Sigmoid colon (tissue), 7 donors: ENCODE measurements around the gene SNTA1. TPM values are rescaled to one million over a fixed set of nuclear protein-coding genes. Genes with fewer than 3 reads are reported as not detected.
"Not testable (repeated sequence)": the region's sequence is repeated elsewhere in the genome, so short reads cannot be mapped to it uniquely, and the experiment has no call there.

ENCODE experiments used
- DNase-seq: peaks from one replicate; pipeline ENCODE4 v3.0.0-alpha.2; 2019
- H3K27ac ChIP-seq, 4 donors: fragments of 200-600 bp; sonication (generic); one replicate each; pipeline ENCODE4 v1.5.1; 2016 to 2019; ENCODE audit warnings: mild to moderate bottlenecking in 1 of 4
- H3K27me3 ChIP-seq, 3 donors: fragments of 200-600 bp; sonication (generic); one replicate each; pipeline ENCODE4 v1.5.1; 2019; ENCODE audit warnings: mild to moderate bottlenecking in 1 of 3
- H3K36me3 ChIP-seq, 4 donors: fragments of 200-600 bp; sonication (generic); one replicate each; pipeline ENCODE4 v1.5.1; 2016 to 2019
- H3K4me1 ChIP-seq, 4 donors: fragments of 200-600 bp; sonication (generic); one replicate each; pipeline ENCODE4 v1.5.1; 2017 to 2019
- H3K4me3 ChIP-seq, 4 donors: fragments of 200-600 bp; sonication (generic); one replicate each; pipeline ENCODE4 v1.5.1; 2017 to 2019; ENCODE audit warnings: mild to moderate bottlenecking in 2 of 4, moderate library complexity in 1 of 4
- H3K9me3 ChIP-seq, 4 donors: fragments of 200-600 bp in 3 of 4; sonication (generic) in 3 of 4; one replicate each; pipeline versions ENCODE4 v1.5.1 to v1.6.1; 2013 to 2019
- EP300 ChIP-seq, 4 donors: sonication (generic); formaldehyde crosslinking; IDR thresholded peaks; one replicate each; pipeline ENCODE4 v1.6.1; 2017; ENCODE audit warnings: antibody characterized with exemption in 4 of 4
- POLR2A ChIP-seq, 2 donors: fragments of 450-650 bp; IDR thresholded peaks; one replicate each; pipeline ENCODE4 v1.6.1; 2016; ENCODE audit warnings: antibody characterized with exemption in 2 of 2, mild to moderate bottlenecking in 2 of 2, moderate library complexity in 2 of 2
- POLR2AphosphoS5 ChIP-seq, 4 donors: sonication (generic); formaldehyde crosslinking; IDR thresholded peaks; one replicate each; pipeline ENCODE4 v1.6.1; 2017; ENCODE audit warnings: antibody characterized with exemption in 4 of 4
- WGBS, 2 donors: extraction: QIAGEN DNeasy Blood & Tissue Kit; methylation state at CpG; one replicate each; pipeline ENCODE4 v1.1.7; 2013; 5-methylcytosine and 5-hydroxymethylcytosine counted together
- intact Hi-C: fragments of 100-400 bp; cut with DNase I; formaldehyde crosslinking; loops from one replicate; pipeline ENCODE4 v1.15.1; 2023
- polyA plus RNA-seq, 3 donors: library from polyadenylated mRNA; stranded (reverse); fragments of 200-250 nt; gene quantifications; one replicate each; pipeline ENCODE4 v1.2.3, GENCODE V29; 2013
- total RNA-seq, 4 donors: library from RNA; depleted of rRNA; stranded (reverse); fragments of >200 nt; gene quantifications; one replicate each; pipeline ENCODE4 v1.1.0, GENCODE V29; 2016
- TF ChIP-seq, protein P1 (sequence below), 4 experiments: fragments of 450-650 bp in 3 of 4; fragments of 200-600 bp in 1 of 4; IDR thresholded peaks; one replicate each; pipeline ENCODE4 v1.5.1; 2016 to 2019; ENCODE audit warnings: antibody characterized with exemption in 4 of 4, mild to moderate bottlenecking in 3 of 4, moderate library complexity in 2 of 4
- donor health status: healthy with polysubstance abuse.
- donor health status: Bipolar disorder and iron deficiency.
- donor health status: healthy.

Gene SNTA1
- total and polyA plus RNA-seq, 7 donors: 5.8 to 42.7 (median 29.3) TPM

DNA sequence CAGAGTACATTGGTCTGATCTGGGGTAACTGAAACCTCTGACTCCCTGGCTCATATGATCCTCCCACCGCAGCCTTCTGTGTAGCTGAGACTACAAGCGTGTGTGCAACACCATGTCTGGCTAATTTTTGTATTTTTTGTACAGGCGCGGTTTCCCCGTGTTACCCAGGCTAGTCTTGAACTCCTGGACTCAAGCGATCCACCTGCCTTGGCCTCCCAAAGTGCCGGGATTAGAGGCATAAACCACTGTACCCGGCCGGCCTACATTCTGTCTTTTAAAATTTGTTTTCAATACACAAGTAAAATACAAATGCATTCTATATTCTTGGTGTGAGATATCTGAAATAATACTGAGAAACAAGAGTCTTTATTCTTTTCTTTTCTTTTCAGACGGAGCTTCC is 44.6 kb upstream of the SNTA1 start:
- WGBS, 2 donors: 95 to 96% methylated on average over 10 of the region's 10 CpGs
- peak; percentile 40 for DNase-seq

GRCh38 chr20:33483186-33483585 is 39.6 kb upstream of the SNTA1 start:
- DNase-seq, H3K9me3 ChIP-seq, intact Hi-C loops, H3K36me3 ChIP-seq, H3K27ac ChIP-seq, H3K4me1 ChIP-seq, H3K27me3 ChIP-seq, H3K4me3 ChIP-seq: not testable (repeated sequence)
- WGBS, 2 donors: 93% methylated on average over 5 of the region's 5 CpGs

More for the DNA sequence above, 44.6 kb upstream of the SNTA1 start:
- no peaks in the 10 kb centered on the region for H3K9me3 ChIP-seq
- peaks cover 0 to 29% (median 24%) of the 10 kb centered on the region in 4 donors for H3K4me1 ChIP-seq
- H3K4me3 ChIP-seq: no peak overlapping the region
- TF ChIP-seq POLR2A (IDR thresholded peaks at IDR 0.05) (no peak), POLR2AphosphoS5 (IDR thresholded peaks at IDR 0.05) (no peak), EP300 (IDR thresholded peaks at IDR 0.05) (no peak)
- TF ChIP-seq, protein P1, sequence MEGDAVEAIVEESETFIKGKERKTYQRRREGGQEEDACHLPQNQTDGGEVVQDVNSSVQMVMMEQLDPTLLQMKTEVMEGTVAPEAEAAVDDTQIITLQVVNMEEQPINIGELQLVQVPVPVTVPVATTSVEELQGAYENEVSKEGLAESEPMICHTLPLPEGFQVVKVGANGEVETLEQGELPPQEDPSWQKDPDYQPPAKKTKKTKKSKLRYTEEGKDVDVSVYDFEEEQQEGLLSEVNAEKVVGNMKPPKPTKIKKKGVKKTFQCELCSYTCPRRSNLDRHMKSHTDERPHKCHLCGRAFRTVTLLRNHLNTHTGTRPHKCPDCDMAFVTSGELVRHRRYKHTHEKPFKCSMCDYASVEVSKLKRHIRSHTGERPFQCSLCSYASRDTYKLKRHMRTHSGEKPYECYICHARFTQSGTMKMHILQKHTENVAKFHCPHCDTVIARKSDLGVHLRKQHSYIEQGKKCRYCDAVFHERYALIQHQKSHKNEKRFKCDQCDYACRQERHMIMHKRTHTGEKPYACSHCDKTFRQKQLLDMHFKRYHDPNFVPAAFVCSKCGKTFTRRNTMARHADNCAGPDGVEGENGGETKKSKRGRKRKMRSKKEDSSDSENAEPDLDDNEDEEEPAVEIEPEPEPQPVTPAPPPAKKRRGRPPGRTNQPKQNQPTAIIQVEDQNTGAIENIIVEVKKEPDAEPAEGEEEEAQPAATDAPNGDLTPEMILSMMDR (IDR thresholded peaks at IDR 0.05): no peak
- H3K36me3 ChIP-seq: no peaks in the 10 kb centered on the region
- no peaks in the 10 kb centered on the region for H3K27me3 ChIP-seq
- no peak overlapping the region for H3K27ac ChIP-seq
- intact Hi-C loops: no loop called here

- intact Hi-C loops: no loop called here
Observed at GRCh38 chr20:33482581-33482980, 39.0 kb upstream of the SNTA1 start.

DNA sequence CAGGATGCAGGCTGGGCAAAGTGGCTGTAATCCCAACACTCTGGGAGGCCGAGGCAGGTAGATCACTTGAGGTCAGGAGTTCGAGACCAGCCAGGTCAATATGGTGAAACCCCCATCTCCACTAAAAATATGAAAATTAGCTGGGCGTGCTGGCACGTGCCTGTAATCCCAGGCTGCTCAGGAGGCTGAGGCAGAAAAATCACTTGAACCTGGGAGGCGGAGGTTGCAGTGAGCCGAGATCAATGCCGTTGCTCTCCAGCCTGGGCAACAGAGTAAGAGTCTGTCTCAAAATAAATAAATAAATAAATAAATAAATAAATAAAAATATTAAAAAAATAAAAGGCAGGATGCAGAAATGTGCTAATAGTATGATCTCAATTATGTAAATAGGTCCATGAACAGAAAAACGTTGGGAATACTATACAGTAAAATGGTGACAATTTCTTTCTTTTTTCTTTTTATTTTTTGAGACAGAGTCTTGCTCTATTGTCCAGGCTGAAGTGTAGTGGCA is 37.9 kb upstream of the SNTA1 start:
- intact Hi-C loops: no loop called here
- Histone ChIP-seq H3K4me3 (no peak overlapping the region), H3K4me1 (peaks cover 0 to 6% (median 0%) of the 10 kb centered on the region in 4 donors), H3K9me3 (no peaks in the 10 kb centered on the region), H3K27me3 (no peaks in the 10 kb centered on the region), H3K36me3 (no peaks in the 10 kb centered on the region), H3K27ac (no peak overlapping the region)
- DNase-seq: no peak
- 93 to 95% methylated on average over 8 of the region's 8 CpGs for WGBS, 2 donors
- no peak for TF ChIP-seq EP300 (IDR thresholded peaks at IDR 0.05)
- TF ChIP-seq, protein P1 (IDR thresholded peaks at IDR 0.05): no peak
- no peak for TF ChIP-seq POLR2AphosphoS5 (IDR thresholded peaks at IDR 0.05)
- TF ChIP-seq POLR2A (IDR thresholded peaks at IDR 0.05): no peak

More at GRCh38 chr20:33482581-33482980, 39.0 kb upstream of the SNTA1 start:
- WGBS, 2 donors: 34 to 67% methylated on average over 6 of the region's 6 CpGs
- Histone ChIP-seq H3K27ac (peak overlapping the region in 1 of 4 donors; percentile 2), H3K4me1 (peaks cover 0 to 6% (median 0%) of the 10 kb centered on the region in 4 donors), H3K36me3 (no peaks in the 10 kb centered on the region), H3K27me3 (no peaks in the 10 kb centered on the region), H3K9me3 (no peaks in the 10 kb centered on the region), H3K4me3 (no peak overlapping the region)
- TF ChIP-seq POLR2A (IDR thresholded peaks at IDR 0.05): no peak
- TF ChIP-seq, protein P1 (IDR thresholded peaks at IDR 0.05): no peak
- TF ChIP-seq EP300 (IDR thresholded peaks at IDR 0.05): no peak
- no peak for TF ChIP-seq POLR2AphosphoS5 (IDR thresholded peaks at IDR 0.05)
- DNase-seq: no peak

- TF ChIP-seq POLR2AphosphoS5 (IDR thresholded peaks at IDR 0.05) (no peak), EP300 (IDR thresholded peaks at IDR 0.05) (no peak)
- TF ChIP-seq, protein P1 (IDR thresholded peaks at IDR 0.05): no peak
- no peak overlapping the region for H3K27ac ChIP-seq
- peaks cover 0 to 6% (median 0%) of the 10 kb centered on the region in 4 donors for H3K4me1 ChIP-seq
- H3K9me3 ChIP-seq: no peaks in the 10 kb centered on the region
- H3K27me3 ChIP-seq: no peaks in the 10 kb centered on the region
- intact Hi-C loops: no loop called here
- no peak overlapping the region for H3K4me3 ChIP-seq
- DNase-seq: no peak
- no peaks in the 10 kb centered on the region for H3K36me3 ChIP-seq
- WGBS, 2 donors: 66 to 86% methylated on average over 5 of the region's 5 CpGs
Observed at GRCh38 chr20:33480048-33480447, 36.5 kb upstream of the SNTA1 start.
